Stimulated activated memory B cell treated with anti-CD40 and anti-IgM and Interleukin-4, amounts not matched to agents 10 μg/mL and 1 μg/mL and 100 μg/mL, for 72 hours (primary cell): ENCODE measurements around the gene NRL.
"Not testable (repeated sequence)": the region's sequence is repeated elsewhere in the genome, so short reads cannot be mapped to it uniquely, and the experiment has no call there.

Experiments used
- ATAC-seq: fragments of 150-1000 bp; cut with Tn5 transposase; 2 replicates; pipeline ENCODE4 v1.10.0; 2021
- H3K27ac Mint-ChIP-seq: one replicate; pipeline ENCODE4 v1.8.0; 2022; ENCODE audit warnings: mild to moderate bottlenecking, mixed read lengths
- H3K27me3 Mint-ChIP-seq: one replicate; pipeline ENCODE4 v1.8.0; 2022; ENCODE audit warnings: mixed read lengths
- H3K36me3 Mint-ChIP-seq: one replicate; pipeline ENCODE4 v1.8.0; 2022; ENCODE audit warnings: mixed read lengths
- H3K4me1 Mint-ChIP-seq: one replicate; pipeline ENCODE4 v1.8.0; 2022; ENCODE audit warnings: mixed read lengths
- H3K4me3 Mint-ChIP-seq: one replicate; pipeline ENCODE4 v1.8.0; 2022; ENCODE audit warnings: mild to moderate bottlenecking, moderate library complexity, mixed read lengths
- H3K9me3 Mint-ChIP-seq: one replicate; pipeline ENCODE4 v1.8.0; 2022; ENCODE audit warnings: mixed read lengths

NRL gene

DNA sequence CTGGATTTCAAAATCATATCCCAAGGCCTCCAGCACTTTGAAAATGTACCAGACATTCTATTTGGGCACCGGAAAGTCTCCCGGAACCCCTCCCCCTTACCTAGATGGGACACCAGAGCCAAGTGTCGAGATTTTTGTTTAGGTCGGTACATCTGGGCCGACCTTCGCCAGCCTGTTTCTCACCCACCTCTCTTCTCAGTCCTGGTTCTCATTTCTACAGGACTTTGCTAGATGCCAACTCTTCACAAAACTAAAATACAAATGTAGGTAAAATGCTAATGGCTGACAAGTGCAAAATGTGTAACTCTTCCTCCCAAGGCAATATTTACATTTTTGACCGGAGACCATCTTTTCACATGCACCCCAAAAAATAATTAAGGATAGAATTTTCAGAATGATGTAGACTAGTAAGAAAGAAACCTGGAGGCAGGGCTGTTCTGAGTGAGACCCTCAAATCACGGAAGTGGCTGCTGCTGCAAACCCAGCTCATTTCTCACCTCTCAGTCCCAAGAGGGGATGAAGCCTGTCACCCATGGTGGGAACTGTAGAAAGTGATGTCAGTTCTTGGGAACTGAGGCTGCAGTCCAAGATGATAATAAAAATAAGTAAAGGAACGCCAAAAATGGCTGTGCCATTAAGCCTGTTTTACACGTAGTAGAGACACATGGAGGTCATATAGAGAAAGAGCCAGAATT lies 77.6 kb downstream of the NRL start:
- peak overlapping the region; percentile 85 for H3K4me3 Mint-ChIP-seq
- not testable (repeated sequence) for H3K9me3 Mint-ChIP-seq, H3K27me3 Mint-ChIP-seq, H3K36me3 Mint-ChIP-seq
- H3K27ac Mint-ChIP-seq, result peak overlapping the region; percentile 83
- peak; percentile 61 for ATAC-seq
- H3K4me1 Mint-ChIP-seq, result peaks cover 16% of the 10 kb centered on the region

DNA sequence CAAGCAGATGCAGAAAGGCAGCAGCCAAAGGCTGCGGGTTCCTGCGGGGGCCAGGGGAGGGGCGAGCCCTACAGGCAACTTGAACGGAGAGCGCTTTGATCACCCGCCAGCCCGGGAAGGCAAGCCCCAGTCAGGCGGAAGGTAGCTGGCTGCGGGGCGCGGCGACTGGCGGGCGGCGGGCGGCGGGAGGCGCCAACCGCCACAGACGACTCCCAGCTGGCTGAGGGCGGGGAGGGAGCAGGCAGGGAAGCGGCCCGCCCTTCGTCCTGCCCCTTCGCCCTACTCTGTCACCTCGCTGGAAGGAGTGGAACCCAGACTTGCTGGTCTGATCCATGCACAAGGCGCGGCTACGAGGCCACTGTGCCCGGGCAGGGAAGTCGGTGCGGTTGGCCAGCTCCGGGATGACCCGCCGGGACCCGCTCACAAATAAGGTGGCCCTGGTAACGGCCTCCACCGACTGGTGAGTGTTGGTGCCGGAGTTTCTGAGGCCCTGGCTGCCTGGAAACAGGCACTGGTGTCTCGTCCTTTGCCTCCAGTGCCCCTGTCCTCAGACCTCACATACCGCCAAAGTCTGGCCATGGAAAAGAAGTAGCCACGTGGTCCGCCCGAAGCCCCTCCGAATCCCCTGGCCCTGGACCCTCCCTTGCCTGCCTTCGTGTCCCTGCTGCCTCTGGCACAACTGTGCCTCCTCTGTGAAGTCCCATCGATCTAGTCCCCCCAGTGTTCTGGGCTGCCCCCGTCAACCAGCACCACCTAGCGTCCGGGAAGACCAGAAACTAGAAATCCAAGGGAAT lies 78.4 kb downstream of the NRL start:
- Mint-ChIP-seq H3K27me3 (no peaks in the 10 kb centered on the region), H3K4me1 (peaks cover 16% of the 10 kb centered on the region), H3K4me3 (peak overlapping the region; percentile 85), H3K9me3 (peaks cover 3% of the 10 kb centered on the region), H3K27ac (peak overlapping the region; percentile 83), H3K36me3 (no peaks in the 10 kb centered on the region)
- ATAC-seq, result peak; percentile 87

DNA sequence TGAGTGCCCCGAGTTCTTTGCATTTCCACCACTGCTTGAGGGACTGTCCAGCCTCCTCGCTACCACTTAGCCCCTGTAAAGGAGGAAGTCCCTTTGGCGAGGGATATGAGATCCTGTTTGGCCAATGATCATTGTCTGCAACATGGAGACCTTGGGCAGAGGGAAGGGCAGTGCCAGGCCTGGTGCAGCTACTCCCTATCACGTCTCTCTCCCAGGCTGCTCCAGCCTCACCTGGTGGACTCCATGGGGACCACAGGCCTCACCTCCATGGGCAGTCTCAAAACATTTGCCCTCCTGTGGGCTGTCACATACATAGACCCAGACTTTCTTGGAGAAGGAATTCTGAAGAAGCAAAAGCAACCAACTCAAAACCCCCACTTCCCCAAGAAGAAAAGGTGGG lies 79.0 kb downstream of the NRL start:
- peaks cover 16% of the 10 kb centered on the region for H3K4me1 Mint-ChIP-seq
- not testable (repeated sequence) for H3K9me3 Mint-ChIP-seq, H3K36me3 Mint-ChIP-seq, H3K27me3 Mint-ChIP-seq, ATAC-seq
- H3K4me3 Mint-ChIP-seq, result peak overlapping the region; percentile 85
- peak overlapping the region; percentile 83 for H3K27ac Mint-ChIP-seq

DNA sequence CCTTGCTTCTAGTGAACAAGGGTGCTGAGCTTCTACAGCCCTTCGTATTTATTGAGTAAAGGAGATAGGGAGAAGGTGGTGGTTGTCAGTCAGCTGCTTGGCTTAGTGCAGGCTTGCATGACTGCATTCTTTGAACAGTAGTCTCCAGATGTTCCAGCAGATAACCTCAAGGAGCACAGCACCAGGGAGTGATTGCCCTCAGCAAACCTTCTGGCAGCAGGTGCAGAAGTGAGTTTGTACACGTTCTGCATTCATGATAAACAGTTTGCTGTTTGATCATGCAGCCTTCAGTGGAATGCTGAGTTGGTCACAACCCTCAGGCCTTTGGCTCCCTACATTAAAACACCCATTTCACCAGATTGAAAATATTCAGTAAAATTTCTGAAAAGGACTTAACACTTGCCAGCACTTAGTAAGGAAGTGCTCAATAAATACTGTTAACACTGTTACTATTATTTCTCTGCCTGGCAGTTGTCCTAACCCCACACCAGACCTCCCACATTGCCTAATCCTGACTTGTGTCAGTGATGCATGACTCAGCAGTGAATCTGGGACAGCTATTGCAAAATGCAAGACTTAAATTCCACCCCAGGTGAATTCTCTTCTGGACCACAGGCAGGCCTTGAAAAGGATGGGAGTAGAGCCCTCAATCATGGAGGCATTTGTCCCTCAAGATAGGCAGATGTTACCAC lies 81.9 kb downstream of the NRL start:
- H3K9me3 Mint-ChIP-seq, result peaks cover 4% of the 10 kb centered on the region
- no peaks in the 10 kb centered on the region for H3K27me3 Mint-ChIP-seq
- H3K27ac Mint-ChIP-seq, result no peak overlapping the region
- H3K4me3 Mint-ChIP-seq, result no peak overlapping the region
- ATAC-seq, result no peak
- peaks cover 16% of the 10 kb centered on the region for H3K4me1 Mint-ChIP-seq
- H3K36me3 Mint-ChIP-seq, result no peaks in the 10 kb centered on the region

DNA sequence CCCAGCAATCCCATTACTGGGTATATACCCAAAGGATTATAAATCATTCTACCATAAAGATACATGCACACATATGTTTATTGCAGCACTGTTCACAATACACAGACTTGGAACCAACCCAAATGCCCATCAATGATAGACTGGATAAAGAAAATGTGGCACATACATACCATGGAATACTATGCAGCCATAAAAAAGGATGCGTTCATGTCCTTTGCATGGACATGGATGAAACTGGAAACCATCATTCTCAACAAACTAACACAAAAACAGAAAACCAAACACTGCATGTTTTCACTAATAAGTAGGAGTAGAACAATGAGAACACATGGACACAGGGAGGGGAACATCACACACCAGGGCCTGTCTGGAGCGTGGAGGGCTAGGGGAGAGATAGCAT lies 83.4 kb downstream of the NRL start:
- not testable (repeated sequence) for H3K4me1 Mint-ChIP-seq, H3K27ac Mint-ChIP-seq, H3K9me3 Mint-ChIP-seq, H3K36me3 Mint-ChIP-seq, H3K4me3 Mint-ChIP-seq, H3K27me3 Mint-ChIP-seq, ATAC-seq

DNA sequence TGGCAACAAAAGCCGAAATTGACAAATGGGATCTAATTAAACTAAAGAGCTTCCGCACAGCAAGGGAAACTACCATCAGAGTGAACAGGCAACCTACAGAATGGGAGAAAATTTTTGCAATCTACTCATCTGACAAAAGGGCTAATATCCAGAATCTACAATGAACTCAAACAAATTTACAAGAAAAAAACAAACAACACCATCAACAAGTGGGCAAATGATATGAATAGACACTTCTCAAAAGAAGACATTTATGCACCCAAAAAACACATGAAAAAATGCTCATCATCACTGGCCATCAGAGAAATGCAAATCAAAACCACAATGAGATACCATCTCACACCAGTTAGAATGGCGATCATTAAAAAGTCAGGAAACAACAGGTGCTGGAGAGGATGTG lies 85.1 kb downstream of the NRL start:
- H3K27me3 Mint-ChIP-seq, H3K4me1 Mint-ChIP-seq, ATAC-seq, H3K27ac Mint-ChIP-seq, H3K4me3 Mint-ChIP-seq, H3K36me3 Mint-ChIP-seq, H3K9me3 Mint-ChIP-seq: not testable (repeated sequence)
